H1 (cell line): Measurements from ENCODE around the gene APOC4. TPM values are rescaled to one million over a fixed set of nuclear protein-coding genes. Genes with fewer than 3 reads are reported as not detected.

Experiments
- CTCF ChIA-PET: fragments of 300-600 bp; sonication (Branson Sonifier 250); formaldehyde crosslinking; loops from one replicate; lab custom pipeline; 2021; ENCODE audit not compliant: partially characterized antibody; lab: Charles Lee
- POLR2A ChIA-PET: fragments of 300-600 bp; sonication (Branson Sonifier 250); formaldehyde crosslinking; loops from one replicate; lab custom pipeline; 2021; ENCODE audit warnings: inconsistent platforms; ENCODE audit not compliant: partially characterized antibody; lab: Charles Lee
- DNase-seq, 2 experiments: peaks; one replicate each; pipeline versions ENCODE4 v3.0.0 to v3.0.0-alpha.2; 2010 to 2022; ENCODE audit warnings: low spot score in 2 of 2, low read depth in 1 of 2, mixed read lengths in 1 of 2
- FAIRE-seq: peaks from 2 replicates; lab custom pipeline; 2011; peaks lifted over from hg19 to GRCh38; lab: Jason Lieb, UNC
- H2AFZ ChIP-seq: 2 replicates; pipeline ENCODE4 v1.8.1; 2012; ENCODE audit warnings: low read length, inconsistent platforms
- H2AK5ac ChIP-seq: 2 replicates; pipeline ENCODE4 v1.6.1; 2013; ENCODE audit warnings: low read depth, low read length
- H2BK120ac ChIP-seq: replicated peaks from 2 replicates; pipeline ENCODE3; 2013; ENCODE audit warnings: low read depth, low read length, inconsistent platforms
- H2BK12ac ChIP-seq: 2 replicates; pipeline ENCODE4 v1.6.1; 2013; ENCODE audit warnings: low read depth, low read length
- H2BK15ac ChIP-seq: 2 replicates; pipeline ENCODE4 v1.6.1; 2013; ENCODE audit warnings: low read length
- H2BK20ac ChIP-seq: 2 replicates; pipeline ENCODE4 v1.6.1; 2013; ENCODE audit warnings: low read length
- H2BK5ac ChIP-seq: 2 replicates; pipeline ENCODE4 v1.6.1; 2013; ENCODE audit warnings: low read depth, low read length
- H3K14ac ChIP-seq: 2 replicates; pipeline ENCODE4 v1.6.1; 2013; ENCODE audit warnings: inconsistent platforms; ENCODE audit not compliant: insufficient read length
- H3K18ac ChIP-seq: 2 replicates; pipeline ENCODE4 v1.6.1; 2013; ENCODE audit warnings: low read length; ENCODE audit errors: extremely low read depth
- H3K23ac ChIP-seq: 2 replicates; pipeline ENCODE4 v1.6.1; 2013; ENCODE audit warnings: inconsistent platforms; ENCODE audit not compliant: insufficient read length
- H3K23me2 ChIP-seq: 2 replicates; pipeline ENCODE4 v1.6.1; 2013; ENCODE audit warnings: low read depth, low read length
- H3K27ac ChIP-seq: 2 replicates; pipeline ENCODE4 v1.6.1; 2011; ENCODE audit warnings: low read depth, low read length, inconsistent platforms
- H3K27me3 ChIP-seq, 4 experiments: replicated peaks in 1 of 4; 1 replicate in 1 of 4; 2 replicates in 3 of 4; pipeline versions ENCODE4 v1.6.1 to v1.8.1; 2011 to 2013; ENCODE audit warnings: low read length in 3 of 4, mild to moderate bottlenecking in 3 of 4, inconsistent platforms in 2 of 4, mixed read lengths in 2 of 4, moderate library complexity in 1 of 4; ENCODE audit not compliant: control insufficient read depth in 3 of 4, insufficient read depth in 3 of 4; ENCODE audit errors: extremely low read depth in 1 of 4
- H3K36me3 ChIP-seq, 4 experiments: 2 replicates each; pipeline versions ENCODE4 v1.6.1 to v1.8.1; 2011 to 2013; ENCODE audit warnings: mild to moderate bottlenecking in 4 of 4, low read length in 3 of 4, moderate library complexity in 2 of 4, control low read depth in 1 of 4, inconsistent platforms in 1 of 4; ENCODE audit not compliant: insufficient read depth in 4 of 4, control insufficient read depth in 2 of 4
- H3K4ac ChIP-seq: replicated peaks from 2 replicates; pipeline ENCODE3; 2013; ENCODE audit warnings: low read length, low read depth, mixed read lengths, inconsistent platforms; ENCODE audit not compliant: insufficient read length
- H3K4me1 ChIP-seq, 4 experiments: replicated peaks in 1 of 4; 1 replicate in 1 of 4; 2 replicates in 3 of 4; pipeline versions ENCODE4 v1.6.1 to v1.8.1; 2011 to 2013; ENCODE audit warnings: low read length in 3 of 4, inconsistent platforms in 2 of 4, mixed read lengths in 1 of 4; ENCODE audit not compliant: insufficient read depth in 4 of 4, control insufficient read depth in 3 of 4
- H3K4me2 ChIP-seq, 2 experiments: 2 replicates each; pipeline versions ENCODE4 v1.6.1 to v1.8.1; 2011 to 2013; ENCODE audit warnings: low read depth in 2 of 2, low read length in 2 of 2, control low read depth in 1 of 2, inconsistent platforms in 1 of 2, mild to moderate bottlenecking in 1 of 2; ENCODE audit not compliant: insufficient read depth in 1 of 2
- H3K4me3 ChIP-seq, 4 experiments: fragments of 200-600, 300-600 bp in 1 of 4; sonication (generic), shearing (Covaris generic), sonication (Bioruptor Twin) in 1 of 4; 2 replicates each; pipeline versions ENCODE4 v1.5.1 to v1.8.1; 2011 to 2016; ENCODE audit warnings: low read length in 4 of 4, low read depth in 3 of 4, control low read depth in 2 of 4, inconsistent platforms in 2 of 4, mild to moderate bottlenecking in 2 of 4, mixed read lengths in 1 of 4, moderate library complexity in 1 of 4; ENCODE audit not compliant: insufficient read depth in 2 of 4; ENCODE audit errors: extremely low read depth in 1 of 4
- H3K56ac ChIP-seq: replicated peaks from 2 replicates; pipeline ENCODE3; 2013; ENCODE audit warnings: low read depth, mild to moderate bottlenecking, mixed read lengths, low read length, inconsistent platforms; ENCODE audit not compliant: insufficient read length
- H3K79me1 ChIP-seq: 2 replicates; pipeline ENCODE4 v1.6.1; 2013; ENCODE audit warnings: low read depth, low read length, control low read depth
- H3K79me2 ChIP-seq, 2 experiments: 2 replicates each; pipeline versions ENCODE4 v1.6.1 to v1.8.1; 2012 to 2013; ENCODE audit warnings: low read length in 2 of 2, mild to moderate bottlenecking in 2 of 2, inconsistent platforms in 1 of 2; ENCODE audit not compliant: insufficient read depth in 2 of 2, control insufficient read depth in 1 of 2
- H3K9ac ChIP-seq, 4 experiments: replicated peaks in 1 of 4; 1 replicate in 1 of 4; 2 replicates in 3 of 4; pipeline versions ENCODE4 v1.6.1 to v1.8.1; 2011 to 2013; ENCODE audit warnings: low read depth in 3 of 4, low read length in 3 of 4, control low read depth in 2 of 4, mild to moderate bottlenecking in 2 of 4, moderate library complexity in 2 of 4, inconsistent platforms in 1 of 4; ENCODE audit errors: extremely low read depth in 1 of 4
- H3K9me3 ChIP-seq, 2 experiments: 2 replicates each; pipeline versions ENCODE4 v1.6.1 to v1.8.1; 2012 to 2013; ENCODE audit warnings: mild to moderate bottlenecking in 2 of 2, moderate library complexity in 2 of 2, control low read depth in 1 of 2, inconsistent platforms in 1 of 2, low read depth in 1 of 2, low read length in 1 of 2, mixed read lengths in 1 of 2; ENCODE audit not compliant: insufficient read depth in 2 of 2
- H4K20me1 ChIP-seq, 2 experiments: replicated peaks in 1 of 2; 2 replicates each; pipeline versions ENCODE3 to v1.8.1; 2011 to 2013; ENCODE audit warnings: inconsistent platforms in 2 of 2, low read length in 2 of 2, mild to moderate bottlenecking in 1 of 2; ENCODE audit not compliant: insufficient read depth in 2 of 2, control insufficient read depth in 1 of 2
- H4K5ac ChIP-seq: 2 replicates; pipeline ENCODE4 v1.6.1; 2013; ENCODE audit warnings: low read length, low read depth, mixed read lengths, inconsistent platforms; ENCODE audit not compliant: insufficient read length
- H4K8ac ChIP-seq: 2 replicates; pipeline ENCODE4 v1.8.0; 2013; ENCODE audit warnings: mild to moderate bottlenecking, moderate library complexity, low read length, inconsistent platforms; ENCODE audit not compliant: insufficient read depth; ENCODE audit errors: extremely low read depth
- H4K91ac ChIP-seq: replicated peaks from 2 replicates; pipeline ENCODE3; 2013; ENCODE audit warnings: low read length, mixed read lengths, inconsistent platforms; ENCODE audit not compliant: insufficient read length
- ASH2L ChIP-seq: fragments of 200-600, 300-600 bp; sonication (generic); IDR thresholded peaks from one replicate; pipeline ENCODE4 v1.7.1; 2017; ENCODE audit warnings: low read length
- EGR1 ChIP-seq: IDR thresholded peaks from 2 replicates; pipeline ENCODE4 v1.6.1; 2011; ENCODE audit warnings: low read depth, low read length, borderline replicate concordance
- EZH2 ChIP-seq: fragments of 200-600 bp; sonication (generic); IDR thresholded peaks from 2 replicates; pipeline ENCODE4 v1.7.1; 2012; ENCODE audit warnings: low read depth, mild to moderate bottlenecking, moderate library complexity, low read length, inconsistent platforms; ENCODE audit not compliant: severe bottlenecking
- JUN ChIP-seq: IDR thresholded peaks from 2 replicates; pipeline ENCODE4 v1.6.1; 2011; ENCODE audit warnings: low read depth, mild to moderate bottlenecking, improper control_type of control experiment, low read length
- KDM5A ChIP-seq: fragments of 200-600 bp; IDR thresholded peaks from 2 replicates; pipeline ENCODE4 v1.7.1; 2012; ENCODE audit warnings: mild to moderate bottlenecking, low read length, inconsistent platforms, mixed read lengths
- RFX5 ChIP-seq: IDR thresholded peaks from 2 replicates; pipeline ENCODE4 v1.6.1; 2011; ENCODE audit warnings: low read depth, low read length, improper control_type of control experiment, borderline replicate concordance
- RNF2 ChIP-seq: fragments of 200-900, 300-1000 bp; sonication (generic); IDR thresholded peaks from 2 replicates; pipeline ENCODE4 v1.7.1; 2016; ENCODE audit warnings: borderline replicate concordance, low read depth, mild to moderate bottlenecking, antibody characterized with exemption, low read length; ENCODE audit not compliant: poor library complexity, severe bottlenecking; ENCODE audit errors: missing control alignments
- SAP30 ChIP-seq: fragments of 300-600 bp; sonication (generic); IDR thresholded peaks from 2 replicates; pipeline ENCODE4 v1.7.1; 2012; ENCODE audit warnings: low read length, moderate library complexity, mild to moderate bottlenecking, inconsistent platforms; ENCODE audit not compliant: insufficient read depth, insufficient replicate concordance
- SIRT6 ChIP-seq: IDR thresholded peaks from one replicate; pipeline ENCODE4 v1.7.1; 2012; ENCODE audit warnings: low read length, inconsistent platforms
- TEAD4 ChIP-seq: IDR thresholded peaks from 2 replicates; pipeline ENCODE4 v1.6.1; 2012; ENCODE audit warnings: low read depth, low read length, inconsistent platforms, mixed read lengths
- YY1 ChIP-seq: IDR thresholded peaks from 2 replicates; pipeline ENCODE4 v1.6.1; 2011; ENCODE audit warnings: low read depth, mild to moderate bottlenecking, low read length
- WGBS, 2 experiments: shearing (Covaris generic) in 1 of 2; methylation state at CpG; one replicate each; pipeline versions ENCODE4 v1.1.6 to v1.1.7; 2013 to 2015; ENCODE audit warnings: low lambda C conversion rate in 2 of 2, mixed read lengths in 2 of 2, inconsistent platforms in 1 of 2, low coverage in 1 of 2, missing lambda C conversion rate in 1 of 2; ENCODE audit not compliant: insufficient replicate concordance in 2 of 2, insufficient coverage in 1 of 2, insufficient read length in 1 of 2; ENCODE audit errors: extremely low coverage in 1 of 2, missing lambda C conversion rate in 1 of 2; 5-methylcytosine and 5-hydroxymethylcytosine counted together
- polyA plus RNA-seq, 7 experiments: library from polyadenylated mRNA; depleted of rRNA in 3 of 7; stranded (reverse) in 5 of 7; unstranded in 2 of 7; fragments of >200 nt in 5 of 7; fragments of 200-250 nt in 2 of 7; gene quantifications; 1 replicate in 5 of 7; 2 replicates in 1 of 7; 4 replicates in 1 of 7; pipeline versions ENCODE4 v1.2.1 to v1.2.3, GENCODE V29; 2011 to 2013; ENCODE audit warnings: missing spikeins in 2 of 7, mixed read lengths in 2 of 7
- total RNA-seq: library from RNA; stranded (reverse); fragmentation: NEBNext Ultra II Directional; extraction: Animal tissue kit (Norgen Biotek cat#: 25700); gene quantifications from 2 replicates; pipeline ENCODE4 v1.2.1, GENCODE V29; 2021

Gene APOC4
- total and polyA plus RNA-seq, 2 of the 8 experiments (the other 6 are each of a cell fraction or from before 2014, with no cell fraction given) = not detected

GRCh38 chr19:44947041-44947581, 5.1 kb downstream of the APOC4 start:
- Histone ChIP-seq H2BK15ac (no peak overlapping the region), H3K79me2 (no peaks in the 10 kb centered on the region), H2BK5ac (no peak overlapping the region), H2BK20ac (no peak overlapping the region), H3K79me1 (no peaks in the 10 kb centered on the region), H3K4me3 (no peak overlapping the region), H4K91ac (no peak overlapping the region), H3K36me3 (no peaks in the 10 kb centered on the region), H2BK12ac (no peak overlapping the region), H3K4ac (no peak overlapping the region), H2AFZ (no peak overlapping the region), H4K8ac (no peak overlapping the region), H3K4me2 (no peak overlapping the region), H3K9me3 (no peaks in the 10 kb centered on the region), H3K27ac (no peak overlapping the region), H3K27me3 (no peaks in the 10 kb centered on the region), H3K23ac (no peak overlapping the region), H3K9ac (no peak overlapping the region), H4K20me1 (no peaks in the 10 kb centered on the region)
- ChIA-PET POLR2A (interaction anchor here (1.0 to 1.5 kb wide), 2 partner anchors 36 to 41 kb away, joined by 3 to 5 read pairs; no protein-coding TSS in a partner anchor), CTCF (interaction anchor here (8.3 kb wide), 1 partner anchor 41 kb away, joined by 201 read pairs; the partner anchor contains the start of gene APOE)
- FAIRE-seq (no peak), DNase-seq (no peak)
- TF ChIP-seq RFX5 (no peak), EGR1 (no peak), EZH2 (no peak), YY1 (no peak), KDM5A (no peak), ASH2L (no peak), JUN (no peak), TEAD4 (no peak), SAP30 (no peak), RNF2 (no peak), SIRT6 (no peak)
- TF ChIP-seq, all 59 proteins: peak for 0
- WGBS, 2 experiments = 96% methylated on average over 13 of the region's 13 CpGs; no CpG with 5 or more reads in 1 of the 2 experiments
- no peak overlapping the region for H4K5ac ChIP-seq
- H3K23me2 ChIP-seq = no peaks in the 10 kb centered on the region
- H3K56ac ChIP-seq = no peak overlapping the region
- no peak overlapping the region for H2AK5ac ChIP-seq
- H3K4me1 ChIP-seq = no peaks in the 10 kb centered on the region; a peak in 1 of 7 replicates
- H3K14ac ChIP-seq = no peak overlapping the region
- H2BK120ac ChIP-seq = no peak overlapping the region
- no peak overlapping the region for H3K18ac ChIP-seq
